HG02763 (cell line): ENCODE results near the gene LRMDA.
A peak's percentile ranks its signal among the peaks of the same experiment; 100 is the strongest.

Experiments
- ATAC-seq: cut with Tn5 transposase; IDR thresholded peaks from one replicate; pipeline ENCODE4 v1.9.1; 2021; ENCODE audit warnings: mild to moderate bottlenecking, moderate library complexity; ENCODE audit not compliant: unreplicated experiment

LRMDA gene

GRCh38 chr10:75431180-75432111 lies at the start of gene LRMDA:
LRMDA (plus strand) TSS chr10:75431624.
- peak; percentile 57 for ATAC-seq

- ATAC-seq: no peak
Observed at GRCh38 chr10:75386128-75386527, 45.3 kb upstream of the LRMDA start.

GRCh38 chr10:75388082-75388481 lies 43.3 kb upstream of the LRMDA start:
- no peak for ATAC-seq

GRCh38 chr10:75390178-75390577 lies 41.2 kb upstream of the LRMDA start:
- no peak for ATAC-seq

GRCh38 chr10:75392271-75392670 lies 39.2 kb upstream of the LRMDA start:
- no peak for ATAC-seq

- ATAC-seq: no peak
Observed at GRCh38 chr10:75392744-75393143, 38.7 kb upstream of the LRMDA start.

- ATAC-seq: no peak
Observed at GRCh38 chr10:75394221-75394620, 37.2 kb upstream of the LRMDA start.

GRCh38 chr10:75395066-75395931 lies 36.1 kb upstream of the LRMDA start:
- ATAC-seq: no peak

- no peak for ATAC-seq
Observed at GRCh38 chr10:75395932-75396630, 35.3 kb upstream of the LRMDA start.

- ATAC-seq: no peak
Observed at GRCh38 chr10:75396631-75397495, 34.6 kb upstream of the LRMDA start.

GRCh38 chr10:75397496-75398199 lies 33.8 kb upstream of the LRMDA start:
- no peak for ATAC-seq

- no peak for ATAC-seq
Observed at GRCh38 chr10:75398200-75398691, 33.2 kb upstream of the LRMDA start.

GRCh38 chr10:75398692-75399460 lies 32.5 kb upstream of the LRMDA start:
- ATAC-seq: no peak

- ATAC-seq: no peak
Observed at GRCh38 chr10:75399461-75400162, 31.8 kb upstream of the LRMDA start.

- ATAC-seq: no peak
Observed at GRCh38 chr10:75400163-75400770, 31.2 kb upstream of the LRMDA start.

- peak; percentile 26 for ATAC-seq
Observed at GRCh38 chr10:75400771-75401568, 30.5 kb upstream of the LRMDA start.
